ENCODE data around the gene ETFB.

Gene ETFB

DNA sequence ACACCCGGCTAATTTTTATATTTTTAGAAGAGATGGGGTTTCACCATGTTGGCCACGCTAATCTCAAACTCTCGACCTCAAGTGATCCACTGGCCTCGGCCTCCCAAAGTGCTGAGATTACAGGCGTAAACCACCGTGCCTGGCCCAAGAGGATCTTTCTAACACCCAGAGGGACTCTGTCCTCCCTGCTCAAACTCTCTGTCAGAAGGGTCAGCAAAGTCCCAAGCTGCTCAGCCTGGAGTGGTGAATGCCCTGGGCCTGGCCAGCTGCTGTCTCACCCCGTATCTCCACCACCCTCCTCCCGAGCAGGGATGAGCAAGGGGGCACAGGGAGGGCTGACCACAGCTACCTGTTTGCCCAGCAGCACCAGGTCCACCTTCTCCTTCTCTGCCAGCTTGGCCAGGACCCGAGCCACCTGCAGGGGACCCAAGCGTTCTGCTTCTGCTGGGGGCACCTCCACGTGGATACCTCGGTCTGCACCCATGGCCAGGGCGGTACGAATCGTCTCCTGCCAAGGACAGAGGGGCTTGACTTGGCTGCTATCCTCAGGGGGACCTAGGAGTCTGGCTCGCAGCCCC, 13.3 kb downstream of the ETFB start:
- in situ Hi-C loops (cut with MboI; ENCODE audit: low sequenced_read_pairs): no loop called here

DNA sequence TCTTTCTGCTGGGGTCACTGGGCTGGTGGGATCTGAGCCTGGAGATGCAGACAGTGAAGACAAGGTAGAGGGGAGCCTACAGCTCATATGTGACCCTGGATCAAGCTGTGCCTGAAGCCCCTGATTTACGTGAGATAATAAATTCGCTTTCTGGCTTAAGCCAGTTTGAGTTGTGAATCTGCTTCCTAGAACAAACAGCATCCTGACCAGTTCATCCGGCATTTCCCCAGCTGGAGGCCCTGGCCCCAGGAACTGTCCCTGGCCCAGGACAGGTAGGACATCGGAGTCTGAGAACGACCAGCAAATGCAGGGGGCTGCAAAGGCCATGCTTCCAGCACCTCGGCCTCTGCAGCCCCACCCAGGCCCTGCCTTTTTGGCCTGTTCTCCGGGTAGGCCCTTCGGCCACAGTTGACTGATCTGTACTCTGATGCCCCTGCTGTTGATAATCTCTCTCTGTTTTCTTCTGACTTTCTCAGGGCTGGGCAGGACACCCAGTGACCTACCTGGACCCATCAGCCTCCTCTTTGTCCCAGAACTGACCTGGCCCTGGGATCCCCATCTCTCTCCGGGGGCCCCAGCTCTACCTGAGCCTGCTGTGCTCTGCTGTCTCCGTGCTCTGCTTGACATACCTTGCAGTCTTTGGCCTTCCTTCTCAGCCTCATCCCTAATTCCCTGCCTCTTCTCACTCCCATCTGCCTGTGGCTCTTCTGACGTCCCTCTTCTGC, 14.8 kb downstream of the ETFB start:
- in situ Hi-C loops (cut with MboI; ENCODE audit: low sequenced_read_pairs): no loop called here

DNA sequence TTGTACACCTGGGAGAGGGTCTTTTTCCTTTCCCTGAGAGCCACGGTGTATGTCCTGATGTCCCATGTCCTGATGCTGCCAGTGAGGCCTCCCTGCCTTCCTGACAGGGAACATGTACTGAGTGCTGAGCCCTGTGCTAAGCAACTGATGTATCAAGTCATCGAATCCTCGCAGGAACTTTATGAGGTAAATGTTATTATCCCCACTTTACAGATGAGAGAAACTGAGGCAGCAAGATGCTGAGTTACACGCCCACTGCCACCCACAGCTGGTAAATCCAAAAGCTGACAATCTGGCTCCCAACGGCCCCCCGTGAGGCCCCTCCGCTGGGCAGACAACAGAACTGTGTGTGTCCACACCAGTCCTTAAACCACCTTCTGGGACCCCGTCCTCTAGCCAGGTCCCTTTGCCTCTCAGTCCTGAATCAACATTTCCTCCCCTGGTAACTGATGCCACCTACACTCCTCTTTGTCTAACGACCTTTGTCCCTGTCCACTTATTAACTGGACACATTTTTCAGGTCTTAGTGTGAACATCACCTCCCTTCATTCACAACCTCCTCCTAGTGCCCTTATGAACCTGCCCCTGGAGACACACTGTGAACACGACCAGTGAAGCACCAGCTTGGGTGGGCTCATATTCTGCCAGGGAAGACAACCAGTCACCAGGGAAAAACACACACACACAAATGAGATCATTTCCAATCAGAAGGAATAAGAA, 18.8 kb downstream of the ETFB start:
- in situ Hi-C loops (cut with MboI; ENCODE audit: low sequenced_read_pairs): no loop called here

DNA sequence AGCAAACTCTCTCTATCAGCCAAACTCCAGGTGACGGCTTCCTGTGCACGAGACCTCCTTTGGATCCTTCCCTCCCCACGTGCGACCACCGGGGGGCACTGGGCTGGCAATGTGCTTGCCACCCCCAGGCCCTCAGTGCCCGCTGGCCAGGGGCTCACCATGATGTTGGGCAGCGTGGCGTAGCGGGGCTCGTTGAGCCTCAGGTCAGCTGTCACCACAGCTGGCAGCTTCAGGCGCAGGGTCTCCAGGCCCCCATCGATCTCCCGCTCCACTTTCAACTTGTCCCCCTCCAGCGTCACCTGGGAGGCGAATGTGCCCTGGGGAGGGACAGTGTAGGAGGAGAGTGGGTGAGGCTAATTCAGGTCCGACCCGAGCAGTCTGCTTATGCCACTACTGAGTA, 19.4 kb downstream of the ETFB start:
- in situ Hi-C loops (cut with MboI; ENCODE audit: low sequenced_read_pairs): no loop called here

DNA sequence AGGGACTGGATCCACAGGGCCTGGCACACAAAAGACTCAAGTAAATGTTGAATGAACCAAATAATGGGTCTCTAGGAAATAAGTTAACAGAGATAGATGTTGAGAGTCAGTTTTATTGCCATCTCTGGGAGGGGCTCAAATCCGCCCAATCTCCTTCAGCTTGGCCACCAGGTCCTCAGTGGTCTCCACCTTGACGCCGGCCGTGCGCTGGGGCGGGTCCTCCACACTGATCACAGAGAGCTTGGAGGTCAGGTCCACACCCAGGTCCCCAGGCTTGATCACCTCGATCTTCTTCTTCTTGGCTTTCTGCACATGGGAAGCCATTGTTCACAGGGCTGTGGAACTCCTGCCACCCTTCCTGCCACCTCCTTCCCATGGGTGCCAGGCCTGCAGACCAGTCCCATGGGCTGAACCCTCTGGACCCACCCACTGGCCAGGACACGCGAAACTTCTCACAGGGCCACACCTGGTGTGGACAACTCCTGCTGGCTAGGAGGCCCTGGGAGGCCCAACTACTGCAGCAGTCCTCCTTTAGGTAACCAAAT, 21.0 kb downstream of the ETFB start:
- in situ Hi-C loops (cut with MboI; ENCODE audit: low sequenced_read_pairs): no loop called here

DNA sequence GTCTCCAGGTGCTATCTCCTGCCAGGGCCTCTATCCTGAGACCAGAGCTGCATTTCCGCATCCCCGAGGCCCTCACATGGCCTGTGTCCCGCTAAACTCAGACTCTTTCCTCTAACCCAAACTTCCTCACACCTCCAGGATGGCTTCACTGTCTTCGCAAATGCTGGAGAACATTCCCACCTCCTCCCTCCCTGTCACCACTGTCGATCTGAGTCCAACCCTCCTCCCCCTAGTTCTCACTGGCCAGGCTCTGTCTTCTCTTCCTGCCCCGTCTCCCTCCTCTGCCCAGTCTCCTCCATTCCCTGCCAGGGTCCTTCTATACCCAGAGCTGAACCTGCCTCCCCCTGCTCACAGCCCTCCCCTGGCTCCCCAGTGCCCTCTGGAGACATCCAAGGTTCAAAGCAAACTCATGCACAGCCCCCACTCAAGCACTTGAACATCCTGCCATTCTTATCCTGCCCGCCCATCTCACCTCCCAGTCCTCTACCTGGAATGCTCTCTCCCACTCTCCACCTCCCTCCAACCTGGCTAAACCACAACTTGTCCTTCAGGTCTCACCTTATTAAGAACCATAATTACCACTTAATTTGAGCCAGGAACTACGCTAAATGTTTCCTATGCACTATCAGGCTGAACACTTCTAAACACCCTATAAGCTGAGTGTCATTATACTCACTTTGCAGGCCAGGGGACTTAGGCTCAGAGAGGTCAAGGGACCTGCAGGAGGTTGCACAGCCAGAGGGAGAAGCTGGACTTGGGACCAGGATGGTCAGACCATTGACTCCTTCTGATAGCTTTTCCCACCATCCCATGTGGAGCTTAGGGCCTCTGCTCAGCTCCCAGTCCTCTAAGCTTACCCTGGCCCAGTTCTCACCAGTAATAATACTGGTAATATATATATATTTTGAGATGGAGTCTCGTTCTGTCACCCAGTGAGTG, 23.3 kb downstream of the ETFB start:
- in situ Hi-C loops (cut with MboI; ENCODE audit: low sequenced_read_pairs): no loop called here

DNA sequence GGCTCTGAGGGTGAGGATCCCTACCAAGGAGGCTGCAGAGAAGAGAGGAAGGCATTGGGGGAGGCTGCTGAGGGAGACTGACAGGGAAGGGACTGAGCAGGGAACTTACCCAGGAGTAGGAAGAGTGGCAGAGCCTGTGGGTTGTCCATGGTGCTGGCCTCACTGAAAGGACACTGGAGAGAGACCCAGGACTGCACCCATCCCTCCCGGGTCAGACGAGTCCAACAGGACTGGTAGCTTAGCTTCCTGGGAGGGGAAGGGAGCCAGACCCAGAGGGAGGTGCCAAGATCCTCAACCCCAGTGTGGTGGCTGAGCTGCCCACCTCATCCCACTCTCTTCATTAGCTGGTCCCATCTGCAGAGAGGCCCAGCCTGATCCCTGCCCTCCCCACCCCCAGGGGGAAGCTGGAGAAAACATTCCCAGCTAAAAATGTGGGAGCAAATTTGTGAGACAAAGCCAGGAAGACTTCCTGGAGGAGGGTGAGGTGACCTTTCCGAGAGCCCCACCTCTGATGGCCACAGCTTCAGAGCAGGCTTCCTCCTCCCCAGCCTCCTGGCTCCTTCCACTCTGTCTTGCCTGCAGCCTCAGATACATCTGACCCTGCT, 24.1 kb downstream of the ETFB start, which contains the start of gene VSIG10L:
VSIG10L (minus strand) TSS at position 164 of the 605 bp plus-strand sequence; CDS start at position 149, 15 bp downstream.
- in situ Hi-C loops (cut with MboI; ENCODE audit: low sequenced_read_pairs): no loop called here

DNA sequence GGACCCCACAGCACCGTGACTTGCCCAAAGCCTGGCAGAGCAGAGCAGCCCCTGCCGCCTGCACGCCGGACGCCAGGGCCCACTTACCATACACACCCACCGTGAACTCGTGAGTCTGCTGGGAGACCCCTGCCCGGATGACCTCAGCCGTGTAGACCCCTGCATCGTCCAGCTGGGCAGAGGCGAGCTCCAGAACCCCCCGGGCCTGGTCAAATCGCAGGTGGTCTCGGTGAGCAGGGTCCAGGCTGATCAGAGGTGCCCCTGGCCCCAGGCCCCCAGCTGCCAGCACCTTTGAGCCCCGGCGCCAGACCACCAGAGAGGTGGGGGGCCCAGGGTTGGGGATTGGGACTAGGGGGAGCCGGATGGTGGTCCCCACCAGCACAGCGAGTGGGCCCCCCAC, 25.1 kb downstream of the ETFB start:
- in situ Hi-C loops (cut with MboI; ENCODE audit: low sequenced_read_pairs): no loop called here

DNA sequence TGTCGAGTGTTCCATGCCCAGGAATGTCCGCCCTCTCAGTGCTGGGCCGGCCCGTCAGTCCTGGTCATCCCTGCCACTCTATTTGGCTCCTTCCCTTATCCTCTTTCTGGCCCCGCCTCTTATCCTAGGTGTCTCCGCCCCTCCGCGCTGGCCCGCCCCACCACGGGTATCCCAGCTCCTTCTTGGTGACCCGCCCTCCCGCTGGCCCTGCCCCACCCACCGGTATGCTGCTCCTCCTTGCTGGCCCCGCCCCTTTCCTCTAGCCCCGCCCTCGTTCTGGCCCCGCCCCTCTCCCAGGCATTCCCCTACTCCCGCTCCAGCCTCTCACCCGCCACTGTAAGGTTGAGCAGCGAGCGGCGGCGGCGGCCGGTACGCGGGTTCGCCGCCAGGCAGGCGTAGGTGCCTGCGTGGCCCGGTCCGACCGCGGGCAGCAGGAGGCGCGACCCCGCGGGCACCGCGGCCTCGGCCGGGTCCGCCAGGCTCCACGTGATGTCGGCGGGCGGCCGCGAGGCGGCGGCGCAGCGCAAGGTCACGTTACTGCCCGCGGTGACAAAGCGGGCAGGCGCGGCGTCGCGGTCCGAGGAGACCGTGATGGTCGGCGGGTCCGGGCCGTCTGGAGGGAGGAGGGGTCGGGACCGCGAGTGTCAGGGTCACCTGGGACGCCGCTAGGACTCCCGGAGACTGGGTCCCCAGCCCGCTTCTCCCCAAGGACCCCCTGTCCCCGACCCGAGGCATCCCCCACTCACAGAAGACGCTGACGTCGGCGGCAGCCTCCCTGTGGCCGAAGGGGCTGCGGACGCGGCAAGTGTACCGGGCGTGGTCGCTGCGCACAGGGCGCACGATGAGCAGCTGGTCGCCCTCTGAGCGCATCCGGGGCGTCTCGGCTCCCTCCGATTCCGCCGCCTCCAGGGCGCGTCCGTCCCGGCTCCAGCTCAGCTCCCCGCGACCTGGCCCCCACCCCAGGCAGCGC, 26.2 kb downstream of the ETFB start:
- in situ Hi-C loops (cut with MboI; ENCODE audit: low sequenced_read_pairs): loop anchor here (10.0 kb wide), 1 partner anchor 315 kb away; no protein-coding TSS in a partner anchor

DNA sequence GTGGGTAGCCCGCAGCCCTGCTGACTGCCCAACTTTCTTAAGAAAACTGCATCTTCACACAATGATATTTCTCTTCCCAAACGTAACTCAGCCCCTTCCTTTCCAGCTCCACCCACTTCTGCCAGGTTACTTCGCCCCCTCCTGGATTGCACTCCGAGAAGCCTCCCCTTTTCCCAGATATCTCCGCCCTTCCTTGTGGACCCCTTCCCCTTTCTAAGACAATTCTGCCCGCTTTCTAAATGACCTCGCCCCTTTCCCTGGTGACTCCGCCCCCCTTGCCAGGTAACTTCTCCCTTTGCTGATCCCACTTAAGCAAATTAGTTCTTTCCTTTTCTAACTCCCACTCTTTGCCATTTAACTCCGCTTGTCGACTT, 26.9 kb downstream of the ETFB start:
- in situ Hi-C loops (cut with MboI; ENCODE audit: low sequenced_read_pairs): loop anchor here (10.0 kb wide), 1 partner anchor 316 kb away; no protein-coding TSS in a partner anchor

DNA sequence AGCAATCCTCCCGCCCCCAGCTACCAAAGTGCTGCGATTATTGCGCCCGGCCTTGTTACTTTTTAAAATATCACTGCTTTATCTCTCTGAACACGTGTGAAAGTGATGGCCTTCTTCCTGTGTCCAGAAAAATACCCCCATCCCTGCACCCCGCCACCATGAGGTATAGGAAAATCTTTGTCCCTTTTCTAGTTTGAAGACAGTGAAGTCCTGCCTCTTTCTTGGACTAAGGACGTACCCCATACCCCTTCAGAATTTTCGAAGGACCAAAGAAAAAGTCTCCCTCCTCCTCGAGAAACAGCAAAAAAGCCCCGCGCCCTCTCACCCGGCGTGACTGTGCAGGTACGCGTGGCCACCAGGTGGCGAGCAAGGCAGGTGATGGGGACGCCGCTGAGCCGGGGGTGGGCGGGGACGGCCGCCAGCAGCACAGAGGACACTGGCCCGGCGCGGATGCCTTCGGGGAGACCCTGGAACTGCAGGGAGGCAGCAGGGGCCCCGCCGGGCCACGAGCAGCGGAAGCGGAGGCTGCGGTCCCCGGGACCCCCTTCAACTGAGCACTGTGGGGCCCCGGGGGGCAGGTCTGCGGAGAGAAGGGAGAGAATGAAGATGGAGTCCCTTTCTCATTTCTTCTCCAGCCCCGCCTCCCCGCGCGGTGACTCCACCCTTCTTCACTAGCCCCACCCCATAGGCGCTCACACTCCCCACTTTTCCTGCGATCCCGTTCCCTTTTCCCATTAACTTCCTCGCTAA, 27.4 kb downstream of the ETFB start:
- in situ Hi-C loops (cut with MboI; ENCODE audit: low sequenced_read_pairs): loop anchor here (10.0 kb wide), 1 partner anchor 316 kb away; no protein-coding TSS in a partner anchor

DNA sequence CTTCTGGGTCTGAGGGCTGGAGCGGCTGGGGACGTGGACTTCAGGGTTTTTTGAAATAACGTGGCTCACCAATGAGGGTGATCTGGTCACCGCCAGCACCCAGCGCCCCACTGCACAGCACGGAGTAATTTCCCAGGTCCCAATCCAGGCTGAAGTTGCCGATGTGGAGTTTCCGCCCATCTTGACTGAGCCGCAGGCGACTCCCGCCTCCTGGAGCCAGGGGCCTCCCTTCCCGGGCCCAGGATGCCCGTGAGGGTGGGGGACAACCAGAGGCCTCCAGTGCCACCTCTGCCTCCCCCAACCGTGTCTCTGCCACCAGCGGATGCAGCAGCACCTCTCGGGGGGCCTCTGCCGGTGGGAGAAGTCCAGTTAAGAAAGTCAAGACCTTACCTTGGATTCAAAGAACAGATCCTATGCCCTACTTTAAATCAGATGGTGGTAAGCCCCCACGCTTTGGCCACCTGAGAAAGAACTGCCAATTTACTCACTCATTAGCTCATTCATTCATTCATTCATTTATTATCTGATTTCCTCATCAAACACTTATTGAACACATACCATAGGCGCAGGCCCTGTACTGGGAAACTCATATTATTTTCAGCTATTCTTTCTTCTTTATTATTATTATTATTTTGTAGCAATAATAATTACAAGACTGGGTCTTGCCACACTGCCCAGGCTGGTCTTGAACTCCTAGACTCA, 28.2 kb downstream of the ETFB start:
- in situ Hi-C loops (cut with MboI; ENCODE audit: low sequenced_read_pairs): loop anchor here (10.0 kb wide), 1 partner anchor 317 kb away; no protein-coding TSS in a partner anchor

DNA sequence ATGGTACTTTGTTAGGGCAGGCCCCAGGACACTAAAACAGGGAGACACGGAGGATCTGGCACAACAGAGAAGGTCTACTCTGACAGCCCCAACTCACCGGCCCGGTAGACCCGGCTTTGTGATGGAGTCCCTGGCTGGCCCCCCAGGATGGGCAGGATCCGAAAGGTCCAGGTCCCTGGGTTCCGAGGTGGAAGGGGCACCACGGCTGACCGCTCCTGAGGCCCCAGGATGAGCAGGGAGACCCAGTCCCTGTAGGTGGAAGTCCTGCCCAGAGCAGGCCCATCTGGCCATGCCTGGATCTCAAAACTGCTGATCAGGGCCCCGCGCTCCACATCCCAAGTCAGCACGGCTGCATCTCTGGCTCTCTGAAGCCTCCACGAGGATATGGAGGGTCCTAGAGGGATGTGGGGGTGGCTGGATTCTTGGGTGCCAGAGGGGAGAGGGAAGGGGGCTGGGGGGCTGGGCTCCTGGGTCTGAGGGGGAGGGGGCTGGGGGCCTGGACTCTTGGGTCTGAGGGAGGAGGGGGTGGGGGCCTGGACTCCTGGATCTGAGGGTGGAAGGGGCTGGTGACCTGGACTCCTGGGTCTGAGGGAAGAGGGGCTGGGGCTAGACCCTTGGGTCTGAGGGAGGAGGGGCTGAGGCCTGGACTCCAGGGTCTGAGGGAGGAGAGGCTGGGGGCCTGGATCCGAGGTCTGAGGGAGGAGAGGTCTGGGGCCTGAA, 28.9 kb downstream of the ETFB start:
- in situ Hi-C loops (cut with MboI; ENCODE audit: low sequenced_read_pairs): loop anchor here (10.0 kb wide), 1 partner anchor 318 kb away; no protein-coding TSS in a partner anchor

DNA sequence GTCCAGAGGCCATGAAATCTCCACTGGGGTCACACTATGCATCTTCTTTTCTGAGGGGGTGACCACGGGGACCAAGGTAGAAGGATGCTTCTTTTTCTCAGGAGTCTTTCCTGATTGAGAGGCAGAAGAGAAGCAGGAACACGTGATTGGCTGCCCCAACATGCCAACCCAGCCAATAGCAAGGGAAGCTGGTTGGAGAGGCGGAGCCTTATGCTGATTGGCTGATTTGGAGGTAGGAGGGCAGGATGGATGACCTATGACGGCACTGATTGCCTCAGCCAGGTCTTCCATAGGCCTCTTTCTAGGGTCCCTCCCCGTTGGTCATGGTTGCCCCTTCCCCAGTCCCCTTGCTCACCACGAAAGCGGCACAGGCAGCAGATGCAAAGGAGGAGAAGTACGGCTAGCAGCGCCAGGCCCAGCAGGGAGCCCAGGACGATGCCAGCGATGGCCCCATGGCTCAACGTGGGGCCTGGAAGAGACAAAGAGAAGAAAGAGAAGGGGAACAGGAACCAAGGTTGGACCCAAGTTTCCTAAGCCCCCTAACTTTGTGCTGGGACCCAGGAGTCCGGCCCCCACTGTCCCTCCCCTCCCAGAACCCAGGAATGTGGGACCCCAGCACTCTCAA, 32.2 kb downstream of the ETFB start:
- in situ Hi-C loops (cut with MboI; ENCODE audit: low sequenced_read_pairs): loop anchor here (10.0 kb wide), 1 partner anchor 321 kb away; no protein-coding TSS in a partner anchor

DNA sequence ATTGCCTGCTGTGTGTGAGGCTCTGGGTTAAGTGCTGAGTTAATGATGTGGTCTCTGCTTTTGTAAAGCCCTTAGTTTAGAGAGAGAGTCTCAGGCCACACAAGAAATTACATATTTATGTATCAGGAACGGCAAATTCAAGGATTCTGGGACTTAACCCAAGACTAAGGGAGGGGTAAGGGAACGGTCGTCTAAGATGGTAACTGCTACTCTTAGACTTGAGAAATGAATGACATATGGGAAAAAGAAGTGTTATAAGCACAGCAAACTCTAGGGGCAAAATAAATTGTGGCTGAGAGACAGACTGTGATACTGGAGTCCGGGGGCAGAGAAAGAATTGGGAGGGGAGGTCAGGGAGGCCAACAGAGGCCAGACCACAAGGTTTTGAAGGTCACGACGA, 34.5 kb downstream of the ETFB start:
- in situ Hi-C loops (cut with MboI; ENCODE audit: low sequenced_read_pairs): loop anchor here (10.0 kb wide), 1 partner anchor 323 kb away; no protein-coding TSS in a partner anchor

DNA sequence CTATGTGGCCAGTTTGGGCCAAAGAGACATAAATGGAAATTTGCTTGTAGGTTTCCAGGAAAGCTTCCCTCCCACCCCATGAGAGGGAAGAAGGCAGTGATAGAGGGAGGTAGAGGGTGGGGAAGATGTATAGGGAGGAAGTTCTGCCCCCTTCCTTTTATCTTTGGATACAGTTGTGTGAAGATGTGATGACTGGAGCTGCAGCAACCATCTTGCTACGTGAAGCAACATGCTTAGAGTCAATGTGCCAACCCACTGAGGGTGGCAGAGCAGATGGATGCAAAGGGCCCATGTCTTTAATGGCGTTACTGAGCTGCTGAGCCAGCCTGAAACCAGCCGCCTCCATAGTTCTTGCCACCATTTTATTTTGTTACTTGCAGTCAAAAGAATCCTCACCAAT, 35.0 kb downstream of the ETFB start:
- in situ Hi-C loops (cut with MboI; ENCODE audit: low sequenced_read_pairs): loop anchor here (10.0 kb wide), 1 partner anchor 324 kb away; no protein-coding TSS in a partner anchor
